ENCODE results near the gene ABCD2.
"Not testable (repeated sequence)": the region's sequence is repeated elsewhere in the genome, so short reads cannot be mapped to it uniquely, and the experiment has no call there.

Gene ABCD2

DNA sequence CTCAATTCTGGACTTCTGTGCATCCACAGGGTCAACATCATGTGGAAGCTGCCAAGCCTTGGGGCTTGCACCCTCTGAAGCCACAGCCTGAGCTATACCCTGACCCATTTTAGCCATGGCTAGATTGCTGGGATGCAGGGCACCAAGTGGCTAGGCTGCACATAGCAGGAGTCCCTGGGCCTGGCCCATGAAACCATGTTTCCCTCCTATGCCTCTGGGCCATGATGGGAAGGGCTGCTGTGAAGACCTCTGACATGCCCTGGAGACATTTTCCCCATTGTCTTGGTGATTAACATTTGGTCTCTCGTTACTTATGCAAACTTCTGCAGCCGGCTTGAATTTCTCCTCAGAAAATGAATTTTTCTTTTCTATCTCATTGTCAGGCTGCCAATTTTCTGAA is 92.6 kb downstream of the ABCD2 start:
- DNase-seq = no peak

DNA sequence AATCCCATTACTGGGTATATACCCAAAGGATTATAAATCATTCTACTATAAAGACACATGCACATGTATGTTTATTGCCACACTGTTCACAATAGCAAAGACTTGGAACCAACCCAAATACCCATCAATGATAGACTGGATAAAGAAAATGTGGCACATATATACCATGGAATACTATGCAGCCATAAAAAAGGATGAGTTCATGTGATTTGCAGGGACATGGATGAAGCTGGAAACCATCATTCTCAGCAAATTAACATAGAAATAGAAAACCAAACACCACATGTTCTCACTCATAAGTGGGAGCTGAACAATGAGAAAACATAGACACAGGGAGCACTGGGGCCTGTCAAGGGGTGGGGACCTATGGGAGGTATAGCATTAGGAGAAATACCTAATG is 97.4 kb downstream of the ABCD2 start:
- DNase-seq = not testable (repeated sequence)

DNA sequence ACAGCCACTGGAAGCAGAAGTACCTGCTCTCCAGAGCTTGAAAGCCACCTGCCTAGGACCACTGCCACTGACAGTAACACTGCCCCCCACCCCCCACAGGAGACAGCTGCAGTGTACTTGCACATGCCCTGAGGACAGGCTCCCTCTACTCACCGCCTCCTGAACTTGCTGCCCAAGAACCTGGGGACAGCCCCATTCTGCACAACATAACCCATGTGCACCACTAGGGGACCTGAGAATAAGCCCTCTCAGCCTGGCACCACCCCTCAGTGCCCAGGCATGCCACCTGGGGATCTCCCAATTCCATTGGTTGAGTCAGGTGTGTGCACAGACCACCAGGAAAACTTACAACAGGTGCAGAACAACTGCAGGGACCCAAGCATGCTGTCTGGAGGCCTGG is 109.6 kb downstream of the ABCD2 start:
- DNase-seq = no peak

DNA sequence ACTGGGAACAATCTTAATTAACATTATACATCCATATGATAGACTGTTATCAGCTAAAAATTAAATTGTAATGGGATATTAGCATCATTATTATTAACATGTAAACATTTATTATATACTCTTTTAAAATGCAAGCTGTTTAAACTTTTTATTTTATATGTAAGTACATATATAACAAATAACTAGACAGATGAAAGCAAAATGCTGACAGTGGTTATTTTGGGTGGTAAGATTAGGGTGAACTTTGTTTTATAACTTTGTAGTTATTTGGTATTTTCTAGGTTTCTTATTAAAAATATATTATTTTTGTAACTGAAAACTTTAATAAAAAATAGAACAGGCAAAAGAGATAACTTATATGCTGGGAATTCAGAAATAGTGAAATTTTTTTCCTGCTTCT is 114.0 kb downstream of the ABCD2 start:
- no peak for DNase-seq

DNA sequence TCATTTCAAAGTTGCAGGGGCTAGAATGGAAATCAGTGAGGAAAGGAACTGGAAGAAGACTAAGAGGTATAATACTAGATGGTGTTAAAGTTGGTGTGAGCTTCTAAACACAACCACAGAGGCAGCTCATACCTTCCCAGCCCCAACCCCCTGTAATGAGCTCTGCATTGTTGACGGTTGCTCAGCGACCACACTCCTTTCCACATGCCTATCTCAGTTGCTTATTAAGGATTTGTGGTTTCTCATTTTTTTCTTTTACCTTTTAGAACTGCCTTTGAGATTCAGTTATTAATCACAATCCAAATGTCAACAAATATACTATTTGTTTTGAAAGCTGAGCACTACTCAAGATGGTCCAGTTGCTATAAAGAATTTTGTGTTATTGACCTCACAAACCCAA is 114.6 kb downstream of the ABCD2 start:
- no peak for DNase-seq

DNA sequence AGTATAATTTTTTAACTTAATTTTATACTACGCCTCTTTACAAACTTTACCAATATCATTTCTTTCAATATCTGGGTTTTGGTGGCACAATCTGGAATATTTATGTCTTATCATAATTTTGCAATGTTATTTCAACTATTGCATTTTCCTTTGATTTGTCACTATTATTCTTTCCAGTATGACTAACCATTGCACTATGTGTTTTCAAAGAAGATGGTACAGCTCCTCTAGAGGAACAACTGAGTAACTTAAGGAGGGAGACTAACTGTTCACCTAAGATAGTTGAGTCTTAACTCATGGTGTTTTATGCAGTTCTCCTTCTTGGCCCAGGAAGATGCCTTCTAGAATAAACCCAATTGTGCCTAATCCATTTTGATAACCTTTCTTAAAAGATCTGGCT is 116.2 kb downstream of the ABCD2 start:
- no peak for DNase-seq

DNA sequence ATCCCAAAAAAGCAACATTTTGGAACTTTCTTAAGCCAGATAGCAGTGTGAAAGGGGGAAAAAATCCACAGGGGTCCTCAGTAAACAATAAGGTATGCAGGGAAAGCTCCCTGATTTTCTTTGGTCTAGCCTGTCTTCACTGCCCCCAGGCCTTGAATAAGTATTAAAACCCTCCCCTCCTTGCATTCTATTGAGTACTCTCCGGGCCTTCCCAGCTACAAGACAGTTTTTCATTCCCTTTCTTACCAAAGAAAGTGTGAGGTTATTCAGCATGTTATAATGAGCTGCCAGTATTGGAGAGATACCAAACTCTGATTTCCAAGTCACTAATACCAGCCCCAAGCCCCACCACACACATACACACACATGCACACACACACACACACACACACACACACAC is 116.9 kb downstream of the ABCD2 start:
- no peak for DNase-seq

Measured in hematopoietic multipotent progenitor cell treated with erythropoietin and hydrocortisone succinate and interleukin-3 and kit ligand, for 8 days (in vitro differentiated cells).